Spinal cord (tissue), 10 donors: Measurements from ENCODE around the gene ZNF107. TPM values are rescaled to one million over a fixed set of nuclear protein-coding genes. Genes with fewer than 3 reads are reported as not detected.

ENCODE experiments used
- DNase-seq, 6 donors: peaks; one replicate each; pipeline versions ENCODE4 v3.0.0 to v3.0.0-alpha.2; 2013 to 2015; ENCODE audit warnings: low spot score in 6 of 6, low read depth in 4 of 6
- H3K27ac ChIP-seq: one replicate; pipeline ENCODE4 v1.5.1; 2013; ENCODE audit warnings: low read depth, low read length, control low read depth
- H3K27me3 ChIP-seq: one replicate; pipeline ENCODE4 v1.6.1; 2013; ENCODE audit warnings: low read length; ENCODE audit not compliant: control insufficient read depth, insufficient read depth
- H3K36me3 ChIP-seq: one replicate; pipeline ENCODE4 v1.6.1; 2013; ENCODE audit warnings: low read length; ENCODE audit not compliant: control insufficient read depth, insufficient read depth
- H3K4me1 ChIP-seq: one replicate; pipeline ENCODE4 v1.6.1; 2013; ENCODE audit warnings: low read length; ENCODE audit not compliant: control insufficient read depth, insufficient read depth
- H3K4me3 ChIP-seq: one replicate; pipeline ENCODE4 v1.5.1; 2013; ENCODE audit warnings: low read depth, low read length, control low read depth
- H3K9me3 ChIP-seq: one replicate; pipeline ENCODE4 v1.6.1; 2013; ENCODE audit warnings: low read length; ENCODE audit not compliant: control insufficient read depth, insufficient read depth
- whole genome bisulfite sequencing: methylation state at CpG from one replicate; pipeline ENCODE4 v1.1.5; 2013; ENCODE audit warnings: missing lambda C conversion rate; ENCODE audit not compliant: insufficient coverage; 5-methylcytosine and 5-hydroxymethylcytosine counted together
- long read RNA-seq, 4 donors: transcript quantifications; one replicate each; lab custom pipeline, GENCODE V29; 2026
- polyA plus RNA-seq, 2 donors: library from polyadenylated mRNA; unstranded; fragments of 120-200 nt; gene quantifications; one replicate each; pipeline ENCODE4 v1.2.1, GENCODE V29; 2013; ENCODE audit not compliant: insufficient read length in 2 of 2
- total RNA-seq, 2 donors: library from RNA; depleted of rRNA in 1 of 2; stranded (reverse); fragments of 120-200 nt in 1 of 2; fragments of >200 nt in 1 of 2; gene quantifications; one replicate each; pipeline versions ENCODE4 v1.2.3 to v1.2.4, GENCODE V29; 2013 to 2014
- donor health status: healthy.

Gene ZNF107
- total RNA-seq (10 to 100 TPM in 1 of 2 donors, 1 to 10 TPM in 1; 9.8 to 12.2 TPM), polyA plus RNA-seq (1 to 10 TPM; 6.5 to 8.7 TPM)
- long read RNA-seq, donor 1, full-length matches to known transcripts, result 1 of 1 reads
- long read RNA-seq, donor 1, partial matches to known transcripts, result 0 of 1 reads
- long read RNA-seq, donor 1, other reads (novel, unspliced or antisense), result 0 of 1 reads
- long read RNA-seq, donor 2, full-length matches to known transcripts, result 2 of 2 reads
- long read RNA-seq, donor 2, partial matches to known transcripts, result 0 of 2 reads
- long read RNA-seq, donor 2, other reads (novel, unspliced or antisense), result 0 of 2 reads
- long read RNA-seq, donor 3, full-length matches to known transcripts, result 2 of 2 reads
- long read RNA-seq, donor 3, partial matches to known transcripts, result 0 of 2 reads
- long read RNA-seq, donor 3, other reads (novel, unspliced or antisense), result 0 of 2 reads
- long read RNA-seq, donor 4, full-length matches to known transcripts, result 2 of 2 reads
- long read RNA-seq, donor 4, partial matches to known transcripts, result 0 of 2 reads
- long read RNA-seq, donor 4, other reads (novel, unspliced or antisense), result 0 of 2 reads

DNA sequence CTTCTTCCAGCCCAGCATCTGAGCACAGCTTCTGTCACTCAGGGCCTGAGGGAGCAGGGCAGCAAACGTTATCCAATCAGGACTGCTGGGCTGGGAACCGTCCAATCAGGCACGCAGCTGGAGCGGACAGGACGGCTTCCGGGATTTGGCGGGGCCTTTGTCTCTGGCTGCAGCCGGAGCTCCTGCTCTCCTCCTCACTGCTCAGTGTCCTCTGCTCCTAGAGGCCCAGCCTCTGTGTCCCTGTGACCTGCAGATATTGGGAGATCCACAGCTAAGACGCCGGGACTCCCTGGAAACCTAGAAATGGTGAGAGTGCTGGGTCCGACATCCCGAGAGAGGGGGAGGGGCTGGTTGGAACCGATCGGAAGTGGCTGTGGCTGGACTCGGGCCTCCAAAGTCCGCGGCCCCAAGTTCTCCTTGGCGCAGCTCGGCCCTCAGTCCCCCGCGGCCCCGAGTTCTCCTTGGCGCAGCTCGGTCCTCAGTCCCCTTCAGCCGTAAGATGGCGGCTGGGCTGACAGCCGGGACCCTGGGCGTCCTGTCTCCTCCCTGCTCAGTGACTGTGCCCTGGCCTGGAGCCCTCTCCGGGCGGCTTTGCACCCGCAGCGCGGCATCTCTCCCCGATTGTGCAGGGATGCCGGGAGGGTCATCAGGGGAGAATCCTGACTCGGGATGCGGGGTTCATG lies at the start of gene ZNF107:
TSS of gene ZNF107 (plus strand) at position 154 of the 683 bp plus-strand sequence. CDS start at position 304, 150 bp downstream.
- Histone ChIP-seq H3K9me3 (no peaks in the 10 kb centered on the region), H3K27ac (peak within 1 kb of the TSS; percentile 72), H3K4me3 (peak within 1 kb of the TSS; percentile 58), H3K36me3 (peaks cover 3% of the 10 kb centered on the region), H3K27me3 (no peaks in the 10 kb centered on the region), H3K4me1 (no peaks in the 10 kb centered on the region)
- WGBS, result 0% methylated on average over 35 of the region's 37 CpGs
- DNase-seq, result peak; percentile 56 to 96 (median 76)

DNA sequence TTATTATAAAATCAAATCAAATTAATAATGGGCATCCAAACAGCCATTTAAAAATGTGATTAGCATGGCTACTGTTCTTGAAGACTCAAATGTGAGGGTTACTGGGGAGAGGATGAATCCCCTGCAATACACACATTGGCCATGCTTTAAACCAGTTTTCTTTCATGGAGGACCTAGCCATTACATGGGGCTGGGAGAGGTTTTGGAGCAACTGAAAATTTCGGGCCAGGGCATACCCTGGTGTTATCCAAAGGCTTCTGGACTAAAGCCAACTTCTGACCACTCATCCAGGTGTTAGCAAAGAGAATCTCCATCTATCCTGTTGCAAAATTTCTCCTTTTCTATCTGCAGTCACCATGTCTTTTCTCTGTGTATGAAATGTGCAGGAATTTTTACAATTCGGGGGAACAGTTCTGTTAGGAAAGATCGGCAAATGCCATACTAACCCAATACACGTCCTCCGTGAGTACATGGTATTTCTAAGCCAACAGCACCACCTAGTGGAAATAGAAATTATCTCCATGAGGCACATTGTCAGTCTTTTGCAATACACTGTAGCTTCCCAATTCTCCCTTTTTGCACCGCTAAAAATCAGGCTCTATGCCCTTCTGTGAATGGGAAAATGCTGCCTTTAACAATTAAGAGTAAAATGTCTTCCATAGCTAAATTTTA lies 47.0 kb upstream of the ZNF107 start:
- Histone ChIP-seq H3K4me1 (no peaks in the 10 kb centered on the region), H3K27me3 (no peaks in the 10 kb centered on the region), H3K9me3 (peaks cover 13% of the 10 kb centered on the region), H3K27ac (no peak overlapping the region), H3K36me3 (no peaks in the 10 kb centered on the region), H3K4me3 (no peak overlapping the region)
- 36% methylated on average over 2 of the region's 6 CpGs for WGBS
- peak in 2 of 6 donors; percentile 4 to 20 for DNase-seq

DNA sequence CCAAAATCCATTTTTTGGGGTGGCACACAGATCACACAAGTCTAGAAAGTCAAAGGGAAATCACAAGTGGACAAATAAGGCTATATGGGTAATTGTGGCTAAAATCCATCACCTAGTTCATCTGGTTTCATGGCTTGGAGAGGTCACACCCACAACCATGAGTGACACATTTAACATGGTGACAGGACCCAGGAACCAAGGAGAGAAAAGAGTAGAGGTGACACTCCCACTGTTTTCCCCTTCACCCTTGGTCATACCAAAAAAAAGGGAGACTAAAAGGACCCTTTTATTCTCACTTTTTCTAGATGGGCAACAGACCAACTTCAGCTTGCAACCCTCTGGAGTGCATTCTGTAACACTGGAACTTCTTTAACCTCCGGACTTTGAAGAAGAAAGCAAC lies 46.2 kb upstream of the ZNF107 start:
- Histone ChIP-seq H3K36me3 (no peaks in the 10 kb centered on the region), H3K27me3 (no peaks in the 10 kb centered on the region), H3K4me3 (no peak overlapping the region), H3K4me1 (no peaks in the 10 kb centered on the region), H3K27ac (no peak overlapping the region), H3K9me3 (peaks cover 13% of the 10 kb centered on the region)
- DNase-seq, result peak in 2 of 6 donors; percentile 2 to 14
- whole genome bisulfite sequencing, result 60% methylated on average over 1 of the region's 1 CpG

DNA sequence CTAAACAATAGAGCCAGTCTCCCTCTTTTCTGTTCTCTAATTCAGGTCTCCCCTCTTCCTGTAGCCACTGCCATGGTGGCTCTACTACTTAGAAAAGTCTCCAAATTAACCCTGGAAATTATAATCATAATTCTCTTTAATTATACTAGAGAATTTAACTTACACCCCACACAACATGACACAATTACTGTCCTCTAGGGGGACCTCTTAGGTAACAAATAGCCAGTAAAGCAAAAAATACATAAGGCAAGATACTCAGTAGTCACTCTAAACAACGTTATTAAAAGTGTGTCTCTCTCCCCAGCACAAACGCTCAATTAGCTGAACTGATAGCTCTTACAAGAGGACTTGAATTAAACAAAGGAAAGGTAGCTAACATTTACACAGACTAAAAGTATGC lies 44.3 kb upstream of the ZNF107 start:
- DNase-seq, result no peak
- Histone ChIP-seq H3K9me3 (peaks cover 13% of the 10 kb centered on the region), H3K4me1 (no peaks in the 10 kb centered on the region), H3K27ac (no peak overlapping the region), H3K4me3 (no peak overlapping the region), H3K36me3 (no peaks in the 10 kb centered on the region), H3K27me3 (no peaks in the 10 kb centered on the region)
- no CpG with 5 or more reads among the region's 2 CpGs for WGBS

DNA sequence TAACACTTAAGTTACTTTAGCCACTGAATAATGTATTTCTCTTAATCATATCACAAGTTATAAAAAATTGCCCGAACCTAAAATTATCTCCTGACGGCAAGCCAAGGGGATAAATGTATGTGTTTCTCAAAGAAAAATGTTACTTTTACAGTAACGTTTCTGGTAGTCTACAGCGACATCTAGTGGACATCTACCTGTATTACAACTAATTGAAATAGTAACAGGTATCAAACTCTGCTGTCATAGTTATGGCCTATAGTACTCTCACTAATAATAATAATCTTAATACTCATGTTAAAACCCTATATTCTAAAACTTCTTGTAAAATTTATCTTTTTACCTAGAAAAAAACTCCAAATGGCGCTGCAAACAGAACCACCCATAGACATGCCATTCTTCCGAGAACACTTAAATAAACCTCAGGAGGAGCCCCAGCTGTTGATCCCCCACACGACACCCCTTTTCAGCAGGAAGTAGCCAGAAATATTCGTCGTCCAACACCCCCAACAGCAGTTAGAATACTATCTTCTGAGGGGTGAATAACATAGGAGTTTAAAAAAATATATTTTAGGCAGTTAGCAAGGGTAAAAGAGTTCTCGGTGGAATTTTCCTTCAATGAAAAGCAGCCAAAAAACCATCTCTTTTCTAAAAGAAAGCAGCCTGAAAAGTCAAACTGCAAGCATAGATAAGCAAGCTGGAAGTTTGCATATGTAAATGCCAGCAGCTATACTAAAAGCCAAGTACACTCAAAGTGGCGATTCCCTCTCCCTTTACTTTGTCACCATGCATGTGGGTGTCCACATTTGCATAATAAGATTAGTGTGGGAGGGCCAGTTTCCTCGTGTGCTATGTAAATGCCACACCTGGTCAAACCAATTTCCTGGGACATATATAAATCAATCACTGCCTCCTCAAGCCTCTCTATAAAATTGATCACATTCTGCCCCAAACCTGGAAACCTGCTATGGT lies 40.5 kb upstream of the ZNF107 start:
- H3K4me1 ChIP-seq, result no peaks in the 10 kb centered on the region
- 0% methylated on average over 1 of the region's 12 CpGs for WGBS
- no peak overlapping the region for H3K27ac ChIP-seq
- no peak overlapping the region for H3K4me3 ChIP-seq
- no peaks in the 10 kb centered on the region for H3K9me3 ChIP-seq
- no peaks in the 10 kb centered on the region for H3K27me3 ChIP-seq
- no peaks in the 10 kb centered on the region for H3K36me3 ChIP-seq
- DNase-seq, result no peak

DNA sequence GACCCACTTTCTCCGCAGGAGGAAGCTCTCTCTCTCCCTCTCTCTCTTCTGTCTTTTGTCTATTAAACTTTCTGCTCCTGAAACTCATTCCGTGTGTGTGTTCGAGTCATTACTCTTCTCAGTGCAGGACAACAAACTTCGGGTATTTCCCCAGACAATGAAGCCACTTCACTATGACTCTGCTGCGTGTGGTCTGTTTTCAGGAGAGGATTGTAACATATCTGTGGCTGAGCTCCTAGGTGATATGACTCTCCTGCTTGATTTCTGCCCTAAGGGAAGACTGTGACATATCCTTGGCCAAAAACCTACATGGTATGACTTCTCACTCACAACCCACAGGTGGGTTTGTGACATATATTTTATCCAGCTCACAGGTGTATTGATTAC lies 39.9 kb upstream of the ZNF107 start:
- Histone ChIP-seq H3K27ac (no peak overlapping the region), H3K4me1 (no peaks in the 10 kb centered on the region), H3K36me3 (no peaks in the 10 kb centered on the region), H3K9me3 (no peaks in the 10 kb centered on the region), H3K4me3 (no peak overlapping the region), H3K27me3 (no peaks in the 10 kb centered on the region)
- 52% methylated on average over 2 of the region's 5 CpGs for WGBS
- no peak for DNase-seq

DNA sequence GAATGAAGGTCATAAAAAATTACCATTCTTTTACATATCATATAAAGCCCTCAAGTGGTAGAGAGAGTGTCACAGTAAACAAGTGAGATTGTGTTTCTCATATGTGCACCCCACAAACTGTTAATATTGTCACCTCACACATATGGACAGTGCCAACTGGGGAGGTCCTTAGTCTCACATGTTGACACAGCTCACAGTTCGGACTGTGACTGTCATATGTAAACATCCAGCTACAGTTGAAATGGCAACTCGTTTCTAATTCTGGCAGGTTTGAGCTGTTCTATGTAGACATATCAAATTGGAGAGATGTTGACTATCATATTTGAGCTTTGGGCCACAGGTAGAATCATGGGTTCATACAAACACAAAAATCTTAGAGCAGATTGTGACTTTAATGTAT lies 39.4 kb upstream of the ZNF107 start:
- Histone ChIP-seq H3K27me3 (no peaks in the 10 kb centered on the region), H3K4me1 (no peaks in the 10 kb centered on the region), H3K9me3 (no peaks in the 10 kb centered on the region), H3K36me3 (no peaks in the 10 kb centered on the region), H3K27ac (no peak overlapping the region), H3K4me3 (no peak overlapping the region)
- WGBS, result 100% methylated on average over 1 of the region's 2 CpGs
- DNase-seq, result no peak

DNA sequence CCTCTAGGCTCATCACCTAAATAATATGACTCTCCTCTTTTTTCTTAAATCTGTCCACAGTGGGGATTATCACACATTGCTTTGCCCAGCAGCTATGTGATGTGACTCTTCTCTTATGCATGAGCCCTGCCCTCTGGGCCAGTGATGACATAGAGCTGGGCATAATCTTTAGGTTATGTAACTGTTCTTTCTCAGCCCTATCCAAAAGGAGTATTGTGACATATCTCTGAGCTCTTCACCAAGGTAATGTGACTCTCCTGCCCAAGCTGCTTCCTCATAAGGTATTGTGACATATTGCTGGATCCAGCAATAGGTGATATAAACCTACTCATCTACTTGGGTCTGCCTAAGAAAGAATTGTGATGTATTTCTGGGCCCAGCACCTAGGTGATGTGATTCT lies 37.7 kb upstream of the ZNF107 start:
- H3K27me3 ChIP-seq, result no peaks in the 10 kb centered on the region

DNA sequence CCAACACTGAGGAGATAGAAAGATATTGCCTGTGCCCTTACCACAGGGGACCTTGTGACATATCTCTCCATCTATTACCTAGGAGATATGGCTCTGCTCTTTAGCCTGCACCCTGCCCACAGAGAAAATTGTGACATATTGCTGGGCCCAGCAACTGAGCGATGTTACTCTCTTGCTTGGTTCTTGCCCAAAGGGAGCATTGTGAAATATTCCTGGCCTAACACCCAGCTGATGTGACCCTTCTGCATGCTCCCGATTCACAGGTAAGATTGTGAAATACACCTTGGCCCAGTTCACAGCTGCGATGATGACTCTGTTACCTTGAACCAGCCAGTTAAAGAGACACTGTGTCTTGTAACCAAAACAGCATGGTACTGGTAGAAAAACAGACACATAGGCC lies 37.2 kb upstream of the ZNF107 start:
- no peaks in the 10 kb centered on the region for H3K36me3 ChIP-seq
- H3K4me1 ChIP-seq, result no peaks in the 10 kb centered on the region
- no peak overlapping the region for H3K4me3 ChIP-seq
- H3K27me3 ChIP-seq, result no peaks in the 10 kb centered on the region
- no peak overlapping the region for H3K27ac ChIP-seq
- 85% methylated on average over 3 of the region's 3 CpGs for WGBS
- H3K9me3 ChIP-seq, result no peaks in the 10 kb centered on the region
- DNase-seq, result no peak

More for the DNA sequence above, 37.7 kb upstream of the ZNF107 start:
- Histone ChIP-seq H3K27ac (no peak overlapping the region), H3K4me3 (no peak overlapping the region), H3K36me3 (no peaks in the 10 kb centered on the region), H3K9me3 (no peaks in the 10 kb centered on the region), H3K4me1 (no peaks in the 10 kb centered on the region)
- no peak for DNase-seq
